GM18873 (cell line): ENCODE results near the gene OXTR.
"Not testable (repeated sequence)": the region's sequence is repeated elsewhere in the genome, so short reads cannot be mapped to it uniquely, and the experiment has no call there.

Source experiments
- ATAC-seq: cut with Tn5 transposase; IDR thresholded peaks from one replicate; pipeline ENCODE4 v1.9.1; 2021; ENCODE audit warnings: mild to moderate bottlenecking, moderate library complexity, moderate number of reproducible peaks; ENCODE audit not compliant: unreplicated experiment, low FRiP score

OXTR gene

DNA sequence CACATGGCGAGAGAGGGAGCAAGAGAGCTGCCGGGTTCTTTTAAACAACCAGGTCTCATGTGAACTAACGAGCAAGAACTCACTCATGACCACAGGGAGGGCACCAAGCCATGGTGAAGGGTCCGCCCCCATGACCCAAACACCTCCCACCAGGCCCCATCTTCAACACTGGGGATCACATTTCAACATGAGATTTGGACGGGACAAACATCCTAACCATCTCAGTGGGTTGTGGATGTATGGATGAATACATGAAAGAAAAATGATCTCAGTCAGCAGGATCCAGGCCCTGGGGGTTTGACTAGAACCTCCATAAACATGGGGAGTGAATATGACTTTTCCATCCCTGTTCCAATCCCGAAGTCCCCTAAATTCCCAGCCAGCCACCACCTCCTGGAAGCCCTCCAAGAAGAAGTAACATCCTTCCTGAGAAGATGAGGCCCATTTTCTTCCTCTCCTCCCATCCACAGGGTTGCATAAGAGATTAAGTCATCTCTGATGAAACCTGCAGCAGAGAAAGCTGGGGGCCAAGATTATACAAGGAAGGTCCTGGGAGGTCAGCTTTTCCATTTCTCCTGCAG lies 26.3 kb downstream of the OXTR start:
- no peak for ATAC-seq

DNA sequence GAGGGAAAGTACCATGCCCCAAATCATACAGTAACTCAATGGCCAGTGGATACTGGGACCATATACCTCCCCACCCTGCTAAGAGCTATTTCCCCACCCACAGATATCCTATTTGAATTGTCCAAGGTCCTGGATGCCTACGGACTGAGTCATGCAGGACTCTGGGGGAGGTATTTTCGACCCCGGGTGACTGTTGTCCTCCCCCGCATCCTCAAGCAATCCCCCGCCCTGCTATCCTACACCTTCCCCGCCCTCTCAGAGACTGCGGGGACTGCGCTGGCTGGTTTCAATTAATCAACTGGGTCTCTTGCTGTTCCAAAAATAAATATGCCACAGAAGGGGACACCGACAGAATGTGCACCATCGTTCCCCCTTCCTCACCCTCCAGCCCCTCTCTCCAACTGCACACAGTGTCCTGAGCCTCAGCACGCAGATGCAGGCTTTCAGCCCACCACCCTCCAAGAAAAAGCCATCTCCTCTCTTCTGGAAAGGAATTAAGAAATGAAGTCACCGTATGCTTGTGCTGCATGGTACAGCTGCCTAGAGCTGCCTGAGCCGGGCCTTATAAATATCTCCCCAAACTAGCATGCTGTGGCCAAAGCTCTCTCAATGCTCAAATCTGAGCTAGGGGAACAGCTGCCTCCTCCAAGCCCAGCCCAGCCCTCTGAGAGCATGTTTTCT lies 27.7 kb downstream of the OXTR start:
- no peak for ATAC-seq

DNA sequence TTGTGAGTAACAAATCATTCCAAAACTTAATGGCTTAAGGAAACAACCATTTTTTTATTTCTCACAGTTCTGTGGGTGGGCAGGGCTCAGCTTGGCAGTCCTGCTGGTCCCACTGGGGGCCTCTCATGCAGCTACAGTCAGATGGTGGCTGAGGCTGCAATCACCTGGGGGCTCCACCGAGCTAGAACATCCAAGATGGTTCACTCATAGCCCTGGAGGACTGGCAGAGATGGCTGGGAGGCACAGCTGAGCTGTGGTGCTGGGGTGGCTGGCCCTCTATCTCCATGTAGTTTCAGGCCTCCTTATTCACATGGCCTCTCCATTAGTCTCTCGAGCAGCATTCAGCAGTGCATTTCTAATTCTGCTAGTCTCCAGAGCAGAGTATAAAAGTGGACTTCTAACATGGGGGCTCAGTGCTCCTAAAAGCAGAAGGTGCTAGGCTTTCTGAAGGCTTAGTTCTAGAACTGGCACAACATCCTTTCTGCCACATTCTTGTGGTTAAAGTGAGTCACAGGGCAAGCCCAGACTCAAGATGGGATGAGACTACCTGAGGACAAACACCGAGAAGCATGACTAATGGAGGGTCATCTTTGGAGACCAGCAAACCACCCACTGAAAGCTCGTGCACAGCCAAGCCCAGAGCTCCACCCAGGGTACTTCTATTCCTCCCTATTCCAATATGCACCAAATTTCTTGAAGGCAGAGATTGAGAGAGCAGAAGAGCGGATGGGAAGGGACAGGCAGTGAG lies 29.5 kb downstream of the OXTR start:
- no peak for ATAC-seq

DNA sequence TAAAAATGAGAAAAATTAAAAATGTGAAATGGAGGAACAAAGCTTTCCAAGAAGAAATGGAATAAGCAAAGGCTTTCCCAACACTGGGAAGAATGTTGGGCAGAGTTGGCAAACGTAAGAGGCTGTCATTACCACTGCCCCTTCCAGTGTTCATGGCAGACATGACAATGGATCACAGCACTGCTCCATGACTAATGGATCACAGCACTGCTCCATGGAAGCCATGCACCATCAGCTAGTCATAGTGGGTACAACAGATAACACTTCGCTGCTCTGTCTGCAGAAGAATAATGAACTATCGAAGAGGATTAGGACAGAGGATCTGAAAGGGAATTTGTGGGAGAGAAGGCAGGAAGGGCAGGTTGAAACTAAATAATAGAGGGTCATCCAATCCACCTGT lies 30.8 kb downstream of the OXTR start:
- no peak for ATAC-seq

GRCh38 chr3:8737823-8738222 lies 31.6 kb downstream of the OXTR start:
- ATAC-seq, result no peak

- ATAC-seq, result no peak
Measured at GRCh38 chr3:8737301-8737700, 32.1 kb downstream of the OXTR start.

- ATAC-seq, result no peak
Measured at GRCh38 chr3:8736436-8736835, 33.0 kb downstream of the OXTR start.

- ATAC-seq, result no peak
Measured at GRCh38 chr3:8734908-8735307, 34.5 kb downstream of the OXTR start.

DNA sequence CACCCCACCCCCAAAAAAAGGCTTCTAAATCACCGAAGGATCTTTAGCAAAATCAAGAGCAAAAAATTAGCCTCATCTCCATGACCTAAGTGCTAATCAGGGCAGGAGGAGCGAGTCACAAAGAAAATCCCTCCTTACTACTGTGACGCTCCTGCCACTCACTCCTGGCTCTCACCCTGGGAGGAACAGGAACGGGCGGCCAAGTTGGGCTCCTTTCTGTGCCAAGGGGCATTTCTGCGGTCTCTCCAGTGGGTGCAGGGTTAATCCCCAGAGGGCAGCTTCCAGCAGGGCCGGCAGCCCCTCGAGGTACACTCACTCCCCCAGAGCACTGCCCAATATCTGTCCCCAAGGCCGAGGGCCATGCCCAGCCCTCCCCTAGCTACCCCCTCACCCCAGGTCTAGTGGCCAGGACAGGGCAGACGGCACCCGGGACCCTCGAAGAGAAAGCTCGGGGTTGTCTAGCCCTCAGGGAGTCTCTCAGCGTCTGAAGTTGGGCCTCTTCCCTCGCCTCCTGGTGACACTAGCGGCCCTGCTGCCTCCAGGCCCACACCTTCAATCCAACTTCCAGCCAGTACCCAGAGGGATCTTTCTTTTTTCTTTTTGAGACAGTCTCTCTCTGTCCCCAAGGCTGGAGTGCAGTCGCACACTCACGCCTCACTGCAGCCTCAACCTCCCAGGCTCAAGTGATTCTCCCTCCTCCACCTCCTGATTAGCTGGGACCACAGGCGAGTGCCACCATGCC lies 35.1 kb downstream of the OXTR start:
- ATAC-seq, result no peak

GRCh38 chr3:8733332-8734094 lies 35.9 kb downstream of the OXTR start, which contains the start of gene CAV3:
CAV3 (plus strand) TSS chr3:8733802; CDS start chr3:8733877, 75 bp downstream.
- no peak for ATAC-seq

DNA sequence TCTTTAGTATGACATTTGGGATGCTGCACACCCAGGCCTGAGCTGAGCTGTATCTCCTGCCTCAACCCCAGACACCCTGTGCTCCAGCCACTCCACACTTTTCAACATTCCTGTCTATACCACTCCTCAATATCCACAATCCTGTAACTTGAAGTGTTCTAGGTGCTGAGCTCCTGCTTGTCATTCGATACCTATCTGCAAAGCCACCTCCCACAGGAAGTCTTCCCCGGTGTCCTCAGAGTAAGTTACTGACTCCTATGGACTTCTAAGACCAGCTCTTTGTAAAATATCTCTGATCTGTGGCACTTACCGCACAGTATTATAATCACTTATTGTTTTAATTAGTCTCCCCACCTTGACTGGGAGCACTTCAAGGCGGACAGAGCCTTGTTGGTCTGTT lies 37.0 kb downstream of the OXTR start:
- no peak for ATAC-seq

GRCh38 chr3:8730656-8731055 lies 38.8 kb downstream of the OXTR start:
- no peak for ATAC-seq

- no peak for ATAC-seq
Measured at GRCh38 chr3:8729479-8729878, 39.9 kb downstream of the OXTR start.

DNA sequence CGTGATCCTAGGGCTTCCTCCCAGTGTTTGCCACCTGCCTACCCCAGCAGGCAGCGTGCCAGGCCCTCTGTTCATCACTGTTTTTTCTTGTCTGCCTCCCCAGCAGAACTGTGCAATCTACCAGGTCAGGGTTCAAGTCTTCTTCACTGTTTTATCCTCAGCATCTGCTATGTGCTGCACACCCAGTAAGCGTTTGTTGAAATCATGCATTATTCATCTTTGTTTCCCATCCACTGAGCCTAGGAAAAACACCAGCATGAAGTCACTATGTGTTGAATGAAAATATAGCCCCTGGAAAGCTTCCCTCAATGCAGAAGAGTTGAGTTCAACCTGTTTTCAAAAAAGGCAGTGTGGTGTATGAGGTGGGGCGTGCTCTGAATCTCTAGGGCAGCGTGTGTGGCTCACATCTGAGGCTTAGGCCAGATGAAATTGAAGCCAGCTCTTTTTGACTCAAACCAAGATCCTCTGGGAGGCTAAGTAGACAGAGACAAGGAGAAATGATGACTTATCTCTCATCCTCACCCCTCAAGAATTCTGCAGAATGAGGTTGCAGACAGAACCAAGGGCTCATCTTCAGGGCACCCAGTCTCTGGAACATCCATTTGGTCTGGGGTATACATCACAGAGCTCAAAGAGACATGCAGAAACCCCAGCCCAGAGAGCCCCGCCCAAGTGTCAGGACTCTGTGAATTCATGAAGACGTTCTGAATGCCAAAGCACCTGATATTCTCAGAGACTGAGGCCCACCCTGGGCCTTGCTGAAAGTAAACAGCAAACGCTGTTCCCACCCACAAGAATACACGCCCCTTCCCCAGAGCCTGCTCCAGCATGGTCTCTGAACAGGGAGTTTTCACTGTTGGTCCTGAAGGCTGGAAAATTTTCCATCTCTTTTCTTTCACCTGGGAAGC lies 41.6 kb downstream of the OXTR start:
- no peak for ATAC-seq

DNA sequence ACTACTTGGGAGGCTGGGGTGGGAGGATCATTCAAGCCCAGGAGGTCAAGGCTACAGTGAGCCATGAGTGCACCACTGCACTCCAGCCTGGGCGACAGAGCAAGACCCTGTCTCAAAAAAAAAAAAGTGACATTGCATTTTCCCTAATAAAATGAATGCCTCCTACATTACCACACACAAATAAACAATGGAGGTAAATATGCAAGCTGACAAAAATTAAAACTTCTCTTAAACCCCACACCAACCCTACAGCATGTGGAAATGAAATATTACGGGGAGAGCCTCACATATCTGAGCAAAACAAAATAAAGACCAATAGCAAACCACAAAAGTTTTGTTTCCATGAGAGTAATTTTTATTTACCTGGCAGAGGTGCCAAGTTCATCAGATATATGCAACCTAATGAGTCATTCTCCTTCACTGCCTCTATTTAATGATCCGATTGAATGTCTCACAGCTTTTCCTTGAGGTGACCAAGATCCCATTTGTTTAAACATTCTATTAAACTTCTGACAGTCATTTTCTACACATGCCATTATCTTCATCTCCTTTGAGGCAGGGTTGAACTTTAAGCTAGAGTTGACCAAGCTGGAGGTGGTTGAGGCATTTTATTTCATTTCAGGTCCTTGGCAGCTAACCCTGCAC lies 45.2 kb downstream of the OXTR start:
- no peak for ATAC-seq

GRCh38 chr3:8723612-8724011 lies 45.8 kb downstream of the OXTR start:
- ATAC-seq, result no peak

- ATAC-seq, result no peak
Measured at GRCh38 chr3:8722808-8723207, 46.6 kb downstream of the OXTR start.

DNA sequence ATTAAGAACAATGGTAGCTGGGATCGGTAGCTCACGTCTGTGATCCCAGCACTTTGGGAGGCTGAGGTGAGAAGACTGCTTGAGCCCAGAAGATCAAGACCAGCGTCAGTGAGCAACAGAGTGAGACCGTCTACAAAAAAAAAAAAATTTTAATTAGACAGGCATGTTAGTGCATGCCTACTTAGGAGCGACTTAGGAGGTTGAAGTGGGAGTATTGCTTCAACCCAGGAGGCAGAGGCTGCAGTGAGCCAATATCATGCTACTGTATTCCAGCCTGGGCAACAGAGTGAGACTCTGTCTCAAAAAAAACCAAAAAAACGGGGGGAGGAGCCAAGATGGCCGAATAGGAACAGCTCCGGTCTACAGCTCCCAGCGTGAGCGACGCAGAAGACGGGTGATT lies 53.7 kb downstream of the OXTR start:
- ATAC-seq, result not testable (repeated sequence)
